Uterus (tissue), 4 donors: Measurements from ENCODE around the gene ADGRL3. TPM values are rescaled to one million over a fixed set of nuclear protein-coding genes. Genes with fewer than 3 reads are reported as not detected.

ENCODE experiments used
- DNase-seq, 2 donors: peaks; one replicate each; pipeline ENCODE4 v3.0.0-alpha.2; 2019 to 2020
- H3K27ac ChIP-seq, 2 donors: fragments of 200-600 bp; sonication (generic); 1 replicate in 1 of 2; 2 replicates in 1 of 2; pipeline ENCODE4 v1.5.1; 2016 to 2018
- H3K27me3 ChIP-seq, 2 donors: fragments of 200-600 bp; sonication (generic); one replicate each; pipeline ENCODE4 v1.5.1; 2018 to 2019; ENCODE audit warnings: control low read depth in 1 of 2
- H3K36me3 ChIP-seq, 2 donors: fragments of 200-600 bp; sonication (generic); one replicate each; pipeline ENCODE4 v1.5.1; 2019; ENCODE audit warnings: control low read depth in 1 of 2
- H3K4me1 ChIP-seq, 2 donors: fragments of 200-600 bp; sonication (generic); one replicate each; pipeline ENCODE4 v1.5.1; 2018 to 2019; ENCODE audit warnings: control low read depth in 1 of 2
- H3K4me3 ChIP-seq, 2 donors: fragments of 200-600 bp; sonication (generic); 1 replicate in 1 of 2; 2 replicates in 1 of 2; pipeline ENCODE4 v1.5.1; 2018 to 2019; ENCODE audit warnings: mild to moderate bottlenecking in 1 of 2
- H3K9me3 ChIP-seq, 2 donors: fragments of 200-600 bp; sonication (generic); one replicate each; pipeline ENCODE4 v1.5.1; 2019; ENCODE audit warnings: control low read depth in 1 of 2
- POLR2A ChIP-seq, 2 donors: fragments of 450-650 bp; IDR thresholded peaks; one replicate each; pipeline ENCODE4 v1.6.1; 2016; ENCODE audit warnings: antibody characterized with exemption in 2 of 2, mild to moderate bottlenecking in 1 of 2, moderate library complexity in 1 of 2
- intact Hi-C: fragments of 100-400 bp; cut with DNase I; formaldehyde crosslinking; loops from one replicate; pipeline ENCODE4 v1.15.1; 2023; ENCODE audit warnings: low total_unique reads
- total RNA-seq, 4 donors: library from RNA; depleted of rRNA in 3 of 4; stranded (reverse); fragments of >200 nt in 3 of 4; gene quantifications; one replicate each; pipeline versions ENCODE4 v1.1.0 to v1.2.4, GENCODE V29; 2014 to 2023
- TF ChIP-seq, protein P1 (sequence below), 4 experiments: fragments of 200-600 bp in 2 of 4; fragments of 450-650 bp in 2 of 4; sonication (generic) in 2 of 4; IDR thresholded peaks; one replicate each; pipeline ENCODE4 v1.5.1; 2016 to 2019; ENCODE audit warnings: antibody characterized with exemption in 4 of 4, mild to moderate bottlenecking in 2 of 4, moderate library complexity in 1 of 4
- donor health status: DM: yes; HTN: yes; CAD: no.

The ADGRL3 gene
- total RNA-seq, 4 donors from 2014 or later: 31.5 to 411 (median 74.3) TPM

DNA sequence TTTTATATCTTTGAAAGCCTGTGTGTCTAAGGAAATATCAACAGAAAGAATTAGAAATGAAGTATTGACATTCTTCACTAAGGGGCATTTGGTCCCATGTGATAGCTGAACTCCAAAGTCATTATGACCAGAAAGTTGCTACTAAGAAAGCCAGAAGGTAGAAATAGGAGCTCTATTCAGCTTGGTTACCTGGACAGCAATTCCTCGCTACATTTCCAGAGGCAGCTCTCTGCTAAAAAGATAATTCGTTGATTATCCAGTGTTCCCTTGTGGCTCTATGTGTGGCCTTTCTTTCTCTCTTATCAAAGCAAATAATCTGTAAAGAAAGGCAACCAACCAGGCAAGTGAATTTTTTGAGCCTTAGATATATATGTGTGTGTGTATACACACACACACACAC, 341.3 kb downstream of the ADGRL3 start:
- Histone ChIP-seq H3K4me3 (no peak overlapping the region), H3K4me1 (no peaks in the 10 kb centered on the region), H3K36me3 (no peaks in the 10 kb centered on the region), H3K27ac (no peak overlapping the region), H3K27me3 (no peaks in the 10 kb centered on the region), H3K9me3 (no peaks in the 10 kb centered on the region)
- TF ChIP-seq, protein P1, sequence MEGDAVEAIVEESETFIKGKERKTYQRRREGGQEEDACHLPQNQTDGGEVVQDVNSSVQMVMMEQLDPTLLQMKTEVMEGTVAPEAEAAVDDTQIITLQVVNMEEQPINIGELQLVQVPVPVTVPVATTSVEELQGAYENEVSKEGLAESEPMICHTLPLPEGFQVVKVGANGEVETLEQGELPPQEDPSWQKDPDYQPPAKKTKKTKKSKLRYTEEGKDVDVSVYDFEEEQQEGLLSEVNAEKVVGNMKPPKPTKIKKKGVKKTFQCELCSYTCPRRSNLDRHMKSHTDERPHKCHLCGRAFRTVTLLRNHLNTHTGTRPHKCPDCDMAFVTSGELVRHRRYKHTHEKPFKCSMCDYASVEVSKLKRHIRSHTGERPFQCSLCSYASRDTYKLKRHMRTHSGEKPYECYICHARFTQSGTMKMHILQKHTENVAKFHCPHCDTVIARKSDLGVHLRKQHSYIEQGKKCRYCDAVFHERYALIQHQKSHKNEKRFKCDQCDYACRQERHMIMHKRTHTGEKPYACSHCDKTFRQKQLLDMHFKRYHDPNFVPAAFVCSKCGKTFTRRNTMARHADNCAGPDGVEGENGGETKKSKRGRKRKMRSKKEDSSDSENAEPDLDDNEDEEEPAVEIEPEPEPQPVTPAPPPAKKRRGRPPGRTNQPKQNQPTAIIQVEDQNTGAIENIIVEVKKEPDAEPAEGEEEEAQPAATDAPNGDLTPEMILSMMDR (IDR thresholded peaks at IDR 0.05): no peak
- no peak for TF ChIP-seq POLR2A (IDR thresholded peaks at IDR 0.05)
- DNase-seq: no peak
- intact Hi-C loops: no loop called here

GRCh38 chr4:61543976-61544375, 343.9 kb downstream of the ADGRL3 start:
- TF ChIP-seq POLR2A (IDR thresholded peaks at IDR 0.05): no peak
- TF ChIP-seq, protein P1 (IDR thresholded peaks at IDR 0.05): no peak
- Histone ChIP-seq H3K9me3 (no peaks in the 10 kb centered on the region), H3K27me3 (no peaks in the 10 kb centered on the region), H3K36me3 (no peaks in the 10 kb centered on the region), H3K27ac (no peak overlapping the region), H3K4me1 (no peaks in the 10 kb centered on the region), H3K4me3 (no peak overlapping the region)
- intact Hi-C loops: no loop called here
- DNase-seq: no peak

DNA sequence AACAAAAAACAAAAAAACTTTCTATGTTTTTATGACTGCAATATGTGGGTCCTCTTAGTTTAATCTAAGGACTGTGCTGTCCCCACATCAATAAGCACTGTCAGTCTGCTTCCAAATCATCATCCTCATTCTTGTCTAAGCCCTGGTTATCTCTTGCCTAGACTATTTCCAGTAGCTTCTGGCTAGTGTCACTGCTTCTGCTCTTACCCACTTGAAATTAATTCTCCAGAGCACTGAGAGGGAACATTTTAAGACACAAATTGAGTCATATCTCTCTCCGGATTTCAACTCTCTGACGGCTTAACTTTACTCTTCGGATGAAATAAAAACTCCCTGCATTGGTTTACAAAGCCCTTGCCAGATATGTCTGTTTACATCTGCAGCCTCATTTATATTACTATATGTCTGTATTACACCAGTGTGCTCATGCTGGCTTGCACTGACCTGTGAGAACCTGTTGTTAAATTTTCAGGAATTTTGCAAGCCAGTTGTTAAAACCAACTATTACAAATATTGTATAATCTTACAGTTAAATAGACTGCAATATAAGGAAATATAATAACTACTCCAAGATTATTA, 345.9 kb downstream of the ADGRL3 start:
- no peak overlapping the region for H3K27ac ChIP-seq
- no peaks in the 10 kb centered on the region for H3K27me3 ChIP-seq
- no peaks in the 10 kb centered on the region for H3K9me3 ChIP-seq
- no peaks in the 10 kb centered on the region for H3K4me1 ChIP-seq
- no peaks in the 10 kb centered on the region for H3K36me3 ChIP-seq
- TF ChIP-seq POLR2A (IDR thresholded peaks at IDR 0.05): no peak
- TF ChIP-seq, protein P1 (IDR thresholded peaks at IDR 0.05): no peak
- intact Hi-C loops: no loop called here
- no peak overlapping the region for H3K4me3 ChIP-seq
- DNase-seq: no peak

DNA sequence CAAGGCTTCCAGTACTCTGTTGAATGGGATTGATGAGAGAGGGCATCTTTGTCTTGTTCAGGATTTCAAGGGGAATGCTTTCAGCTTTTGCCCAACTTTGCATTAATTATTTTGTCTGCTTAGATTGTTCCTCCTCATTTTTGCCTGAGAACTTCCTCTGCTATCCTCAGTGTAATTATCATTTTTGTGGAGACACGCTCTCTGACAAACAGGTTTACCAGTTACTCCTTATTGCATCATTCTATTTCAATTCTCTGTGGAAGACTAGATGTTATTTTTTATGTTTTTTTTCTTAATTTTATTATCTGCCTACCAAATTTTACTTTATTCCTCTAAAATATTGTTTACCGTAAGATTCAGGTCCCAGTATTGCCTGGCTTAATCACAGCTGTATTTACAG, 349.2 kb downstream of the ADGRL3 start:
- H3K4me3 ChIP-seq: no peak overlapping the region
- H3K9me3 ChIP-seq: no peaks in the 10 kb centered on the region
- no peaks in the 10 kb centered on the region for H3K27me3 ChIP-seq
- H3K4me1 ChIP-seq: no peaks in the 10 kb centered on the region
- DNase-seq: no peak
- intact Hi-C loops: no loop called here
- H3K36me3 ChIP-seq: no peaks in the 10 kb centered on the region
- TF ChIP-seq, protein P1 (IDR thresholded peaks at IDR 0.05): no peak
- no peak for TF ChIP-seq POLR2A (IDR thresholded peaks at IDR 0.05)
- no peak overlapping the region for H3K27ac ChIP-seq

GRCh38 chr4:61553557-61554125, 353.5 kb downstream of the ADGRL3 start:
- Histone ChIP-seq H3K4me3 (no peak overlapping the region), H3K27ac (no peak overlapping the region), H3K36me3 (no peaks in the 10 kb centered on the region), H3K9me3 (no peaks in the 10 kb centered on the region), H3K4me1 (no peaks in the 10 kb centered on the region), H3K27me3 (no peaks in the 10 kb centered on the region)
- TF ChIP-seq, protein P1 (IDR thresholded peaks at IDR 0.05): no peak
- TF ChIP-seq POLR2A (IDR thresholded peaks at IDR 0.05): no peak
- intact Hi-C loops: no loop called here
- DNase-seq: no peak
